NCI-H1105 treated with DMSO at 0.1 percent for 48 hours (cell line): ENCODE measurements around the gene COBL.
"Not testable (repeated sequence)": the region's sequence is repeated elsewhere in the genome, so short reads cannot be mapped to it uniquely, and the experiment has no call there.

Experiments used
- DNase-seq: peaks from one replicate; lab custom pipeline; 2025; lab: John Stamatoyannopoulos, UW

COBL gene

GRCh38 chr7:51230723-51231122, 85.9 kb downstream of the COBL start:
- no peak for DNase-seq

GRCh38 chr7:51230324-51230625, 86.3 kb downstream of the COBL start:
- no peak for DNase-seq

- no peak for DNase-seq
These were observed 86.8 kb downstream of the COBL start for GRCh38 chr7:51229620-51230323.

GRCh38 chr7:51229106-51229537, 87.5 kb downstream of the COBL start:
- no peak for DNase-seq

- DNase-seq = no peak
These were observed 88.1 kb downstream of the COBL start for GRCh38 chr7:51228386-51228958.

- DNase-seq = no peak
These were observed 88.7 kb downstream of the COBL start for GRCh38 chr7:51227861-51228260.

GRCh38 chr7:51226916-51227535, 89.6 kb downstream of the COBL start:
- no peak for DNase-seq

- no peak for DNase-seq
These were observed 90.4 kb downstream of the COBL start for GRCh38 chr7:51226063-51226755.

GRCh38 chr7:51224811-51225595, 91.6 kb downstream of the COBL start:
- no peak for DNase-seq

GRCh38 chr7:51223505-51223904, 93.1 kb downstream of the COBL start:
- DNase-seq = no peak

- no peak for DNase-seq
These were observed 93.7 kb downstream of the COBL start for GRCh38 chr7:51222916-51223315.

GRCh38 chr7:51220226-51220625, 96.4 kb downstream of the COBL start:
- no peak for DNase-seq

- DNase-seq = no peak
These were observed 97.2 kb downstream of the COBL start for GRCh38 chr7:51219261-51219988.

GRCh38 chr7:51217804-51218203, 98.8 kb downstream of the COBL start:
- DNase-seq = no peak

- no peak for DNase-seq
These were observed 102.5 kb downstream of the COBL start for GRCh38 chr7:51214098-51214497.

GRCh38 chr7:51213618-51214017, 103.0 kb downstream of the COBL start:
- no peak for DNase-seq

- DNase-seq = no peak
These were observed 105.8 kb downstream of the COBL start for GRCh38 chr7:51210766-51211165.

- no peak for DNase-seq
These were observed 107.2 kb downstream of the COBL start for GRCh38 chr7:51209426-51209825.

GRCh38 chr7:51208125-51208524, 108.5 kb downstream of the COBL start:
- not testable (repeated sequence) for DNase-seq

- DNase-seq = no peak
These were observed 118.0 kb downstream of the COBL start for GRCh38 chr7:51198654-51199053.

- no peak for DNase-seq
These were observed 125.6 kb downstream of the COBL start for GRCh38 chr7:51190969-51191368.

GRCh38 chr7:51189777-51190176, 126.8 kb downstream of the COBL start:
- no peak for DNase-seq
